ENCODE measurements around the gene ATF1.

- TF ChIP-seq YY1 (IDR thresholded peaks at IDR 0.05; ENCODE audit: insufficient read depth, insufficient read length) (no peak), ZNF274 (IDR thresholded peaks at IDR 0.05; ENCODE audit: low read depth, low read length) (no peak), SUZ12 (IDR thresholded peaks at IDR 0.05; ENCODE audit: extremely low read depth, insufficient read depth, insufficient read length) (no peak)
Measured at GRCh38 chr12:50728417-50728816, 35.5 kb upstream of the ATF1 start.
